Embryonic facial prominence (tissue), 1 donor: ENCODE data around the gene EML5.

ENCODE experiments used
- DNase-seq: peaks from one replicate; pipeline ENCODE4 v3.0.0-alpha.2; 2016; ENCODE audit errors: extremely low spot score

The EML5 gene

GRCh38 chr14:88710709-88711108 lies 82.0 kb downstream of the EML5 start:
- no peak for DNase-seq

GRCh38 chr14:88707088-88707487 lies 85.7 kb downstream of the EML5 start:
- no peak for DNase-seq

- no peak for DNase-seq
Measured at GRCh38 chr14:88706425-88706824, 86.3 kb downstream of the EML5 start.

- DNase-seq = no peak
Measured at GRCh38 chr14:88698651-88699050, 94.1 kb downstream of the EML5 start.

GRCh38 chr14:88695870-88696269 lies 96.9 kb downstream of the EML5 start:
- no peak for DNase-seq

GRCh38 chr14:88688386-88688785 lies 104.4 kb downstream of the EML5 start:
- DNase-seq = no peak

- no peak for DNase-seq
Measured at GRCh38 chr14:88683119-88683518, 109.6 kb downstream of the EML5 start.

GRCh38 chr14:88682495-88683114 lies 110.1 kb downstream of the EML5 start:
- no peak for DNase-seq

- DNase-seq = no peak
Measured at GRCh38 chr14:88681755-88682494, 110.8 kb downstream of the EML5 start.

- no peak for DNase-seq
Measured at GRCh38 chr14:88669346-88669745, 123.4 kb downstream of the EML5 start.

GRCh38 chr14:88668448-88669116 lies 124.2 kb downstream of the EML5 start:
- DNase-seq = no peak

GRCh38 chr14:88667555-88668273 lies 125.0 kb downstream of the EML5 start:
- DNase-seq = peak; percentile 30

GRCh38 chr14:88660056-88660455 lies 132.7 kb downstream of the EML5 start:
- DNase-seq = no peak

GRCh38 chr14:88639221-88639620 lies 153.5 kb downstream of the EML5 start:
- DNase-seq = no peak

GRCh38 chr14:88632512-88632911 lies 160.2 kb downstream of the EML5 start:
- DNase-seq = no peak

GRCh38 chr14:88631091-88631490 lies 161.7 kb downstream of the EML5 start:
- no peak for DNase-seq

- DNase-seq = no peak
Measured at GRCh38 chr14:88630565-88630964, 162.2 kb downstream of the EML5 start.

GRCh38 chr14:88628462-88628861 lies 164.3 kb downstream of the EML5 start:
- no peak for DNase-seq

- no peak for DNase-seq
Measured at GRCh38 chr14:88628033-88628432, 164.7 kb downstream of the EML5 start.

- DNase-seq = no peak
Measured at GRCh38 chr14:88625671-88626070, 167.1 kb downstream of the EML5 start.

- DNase-seq = no peak
Measured at GRCh38 chr14:88621100-88621499, 171.7 kb downstream of the EML5 start.

- DNase-seq = no peak
Measured at GRCh38 chr14:88618476-88618875, 174.3 kb downstream of the EML5 start.
